IMR-90 (cell line): ENCODE results near the gene STPG4. TPM values are rescaled to one million over a fixed set of nuclear protein-coding genes. Genes with fewer than 3 reads are reported as not detected.
"Not testable (repeated sequence)": the region's sequence is repeated elsewhere in the genome, so short reads cannot be mapped to it uniquely, and the experiment has no call there.

Experiments used
- ATAC-seq: fragments of 200-7000 bp; cut with Tn5 transposase; 2 replicates; pipeline ENCODE4 v1.9.1; 2020; ENCODE audit warnings: low read depth, mild to moderate bottlenecking, moderate library complexity
- BruUV-seq: library from RNA; stranded (reverse); fragments of 400-500 nt; replicated peaks from 2 replicates; lab custom pipeline; 2021; lab: Mats Ljungman, UMichigan
- CTCF ChIA-PET: fragments of 300-600 bp; formaldehyde crosslinking; extraction: SDS; loops from one replicate; lab custom pipeline; 2021; ENCODE audit warnings: antibody characterized with exemption; lab: Yijun Ruan, JAX
- POLR2A ChIA-PET: fragments of 300-600 bp; sonication (Branson Sonifier 250); formaldehyde crosslinking; loops from one replicate; lab custom pipeline; 2022; ENCODE audit warnings: antibody characterized with exemption; ENCODE audit not compliant: unreplicated experiment; lab: Charles Lee
- DNase-seq: peaks from one replicate; pipeline ENCODE4 v3.0.0; 2013
- H2AFZ ChIP-seq: replicated peaks from 2 replicates; pipeline ENCODE3; 2013; ENCODE audit warnings: low read length, mild to moderate bottlenecking; ENCODE audit not compliant: poor library complexity
- H2AK5ac ChIP-seq: 2 replicates; pipeline ENCODE4 v1.6.1; 2013; ENCODE audit warnings: low read depth, low read length, inconsistent platforms
- H2AK9ac ChIP-seq: replicated peaks from 2 replicates; pipeline ENCODE3; 2013; ENCODE audit warnings: mild to moderate bottlenecking, low read depth, low read length, moderate library complexity; ENCODE audit not compliant: poor library complexity
- H2BK120ac ChIP-seq: 2 replicates; pipeline ENCODE4 v1.6.1; 2013; ENCODE audit warnings: low read depth, low read length, inconsistent platforms
- H2BK15ac ChIP-seq: 3 replicates; pipeline ENCODE4 v1.6.1; 2013; ENCODE audit warnings: low read depth, low read length, inconsistent platforms
- H2BK20ac ChIP-seq: 2 replicates; pipeline ENCODE4 v1.6.1; 2013; ENCODE audit warnings: low read depth, mild to moderate bottlenecking, inconsistent platforms, low read length, moderate library complexity
- H2BK5ac ChIP-seq: 2 replicates; pipeline ENCODE4 v1.6.1; 2013; ENCODE audit warnings: mild to moderate bottlenecking, low read depth, low read length, inconsistent platforms; ENCODE audit not compliant: poor library complexity, severe bottlenecking
- H3K14ac ChIP-seq: replicated peaks from 2 replicates; pipeline ENCODE4 v1.6.1; 2013; ENCODE audit warnings: low read depth, low read length, inconsistent platforms
- H3K18ac ChIP-seq: 2 replicates; pipeline ENCODE4 v1.6.1; 2013; ENCODE audit warnings: low read depth, low read length, control low read depth
- H3K23ac ChIP-seq: 2 replicates; pipeline ENCODE4 v1.6.1; 2013; ENCODE audit warnings: low read depth, low read length, inconsistent platforms
- H3K27ac ChIP-seq: 2 replicates; pipeline ENCODE4 v1.5.1; 2013; ENCODE audit warnings: mild to moderate bottlenecking, control low read depth, low read length; ENCODE audit not compliant: insufficient read depth
- H3K27me3 ChIP-seq: 2 replicates; pipeline ENCODE4 v1.6.1; 2013; ENCODE audit warnings: low read length; ENCODE audit not compliant: control insufficient read depth, insufficient read depth
- H3K36me3 ChIP-seq: 2 replicates; pipeline ENCODE4 v1.6.1; 2013; ENCODE audit warnings: low read length, mixed read lengths; ENCODE audit not compliant: control insufficient read depth, insufficient read depth
- H3K4ac ChIP-seq: 2 replicates; pipeline ENCODE4 v1.6.1; 2013; ENCODE audit warnings: low read depth, low read length, inconsistent platforms
- H3K4me1 ChIP-seq: 2 replicates; pipeline ENCODE4 v1.6.1; 2013; ENCODE audit warnings: low read length, mixed read lengths; ENCODE audit not compliant: control insufficient read depth, insufficient read depth
- H3K4me2 ChIP-seq: 2 replicates; pipeline ENCODE4 v1.6.1; 2013; ENCODE audit warnings: low read depth, mild to moderate bottlenecking, control low read depth, low read length, moderate library complexity
- H3K4me3 ChIP-seq: 2 replicates; pipeline ENCODE4 v1.5.1; 2013; ENCODE audit warnings: low read depth, mild to moderate bottlenecking, control low read depth, low read length, moderate library complexity; ENCODE audit not compliant: insufficient read depth
- H3K56ac ChIP-seq: 2 replicates; pipeline ENCODE4 v1.6.1; 2013; ENCODE audit warnings: low read length, inconsistent platforms; ENCODE audit not compliant: insufficient read depth; ENCODE audit errors: extremely low read depth
- H3K79me1 ChIP-seq, 2 experiments: 2 replicates each; pipeline ENCODE4 v1.6.1; 2013; ENCODE audit warnings: low read length in 2 of 2, inconsistent platforms in 1 of 2, low read depth in 1 of 2
- H3K9ac ChIP-seq: 2 replicates; pipeline ENCODE4 v1.6.1; 2013; ENCODE audit warnings: low read depth, low read length, control low read depth
- H3K9me1 ChIP-seq: 2 replicates; pipeline ENCODE4 v1.6.1; 2013; ENCODE audit warnings: low read length, inconsistent platforms; ENCODE audit not compliant: insufficient read depth
- H3K9me3 ChIP-seq: 2 replicates; pipeline ENCODE4 v1.6.1; 2013; ENCODE audit warnings: low read length; ENCODE audit not compliant: control insufficient read depth, insufficient read depth
- H4K20me1 ChIP-seq: 2 replicates; pipeline ENCODE4 v1.6.1; 2013; ENCODE audit warnings: low read length, inconsistent platforms; ENCODE audit not compliant: insufficient read depth
- H4K5ac ChIP-seq: 2 replicates; pipeline ENCODE4 v1.6.1; 2013; ENCODE audit warnings: mild to moderate bottlenecking, low read depth, low read length, control low read depth
- H4K8ac ChIP-seq, 2 experiments: 2 replicates each; pipeline ENCODE4 v1.6.1; 2013; ENCODE audit warnings: low read depth in 2 of 2, low read length in 2 of 2, control low read depth in 1 of 2, inconsistent platforms in 1 of 2
- H4K91ac ChIP-seq: 2 replicates; pipeline ENCODE4 v1.6.1; 2013; ENCODE audit warnings: low read depth, low read length, inconsistent platforms; ENCODE audit not compliant: insufficient read depth
- USF2 ChIP-seq: fragments of 150-350 bp; IDR thresholded peaks from 2 replicates; pipeline ENCODE4 v1.6.1; 2017; ENCODE audit warnings: mild to moderate bottlenecking, antibody characterized with exemption, low read length, low read depth
- WGBS, 2 experiments: methylation state at CpG; one replicate each; pipeline versions ENCODE4 v1.1.5 to v1.1.7; 2013; ENCODE audit warnings: missing lambda C conversion rate in 2 of 2; ENCODE audit not compliant: insufficient read length in 1 of 2; ENCODE audit errors: extremely low coverage in 2 of 2; 5-methylcytosine and 5-hydroxymethylcytosine counted together
- dilution Hi-C: fragments of 300-500 bp; cut with HindIII; formaldehyde crosslinking; loops from one replicate; pipeline ENCODE4 v1.14.3; 2018; ENCODE audit warnings: low sequenced_read_pairs; ENCODE audit not compliant: unreplicated experiment
- in situ Hi-C: fragments of 300-500 bp; cut with MboI; formaldehyde crosslinking; loops from 3 replicates; pipeline ENCODE4 v1.14.3; 2019; ENCODE audit warnings: low sequenced_read_pairs, inconsistent platforms, mixed read lengths
- intact Hi-C: fragments of 100-400 bp; cut with micrococcal nuclease; formaldehyde crosslinking; loops from 2 replicates; pipeline ENCODE4 v1.10.0; 2022
- polyA plus RNA-seq, 3 experiments: library from polyadenylated mRNA; depleted of rRNA; stranded (reverse); fragments of >200 nt; gene quantifications; 2 replicates each; pipeline ENCODE4 v1.2.3, GENCODE V29; 2012; ENCODE audit warnings: low replicate concordance in 1 of 3
- total RNA-seq: library from RNA; depleted of rRNA; stranded (reverse); fragments of >200 nt; gene quantifications from 2 replicates; pipeline ENCODE4 v1.2.3, GENCODE V29; 2012

The STPG4 gene
- total and polyA plus RNA-seq, 2 of the 4 experiments (the other 2 are of a cell fraction), result 0.12 to 0.18 TPM

GRCh38 chr2:47108267-47109006 lies 46.7 kb downstream of the STPG4 start:
- POLR2A ChIA-PET, BruUV-seq, DNase-seq, H3K79me1 ChIP-seq, CTCF ChIA-PET, H4K5ac ChIP-seq, H3K9me3 ChIP-seq, H4K20me1 ChIP-seq, H2BK120ac ChIP-seq, H3K27ac ChIP-seq, in situ Hi-C loops, H3K36me3 ChIP-seq, H3K56ac ChIP-seq, intact Hi-C loops, H3K18ac ChIP-seq, H3K4me2 ChIP-seq, H3K9ac ChIP-seq, H3K27me3 ChIP-seq, H2BK5ac ChIP-seq, dilution Hi-C loops, H3K4me3 ChIP-seq, H3K23ac ChIP-seq, H3K4ac ChIP-seq, H3K9me1 ChIP-seq, H3K4me1 ChIP-seq: not testable (repeated sequence)
- ATAC-seq, result peak; percentile 14; the same call in 1 of the 2 replicates
- peak; percentile 70; the same call in 1 of the 2 replicates for TF ChIP-seq USF2
- peak overlapping the region; percentile 19 for H2AK9ac ChIP-seq
- H3K14ac ChIP-seq, result peak overlapping the region; percentile 29; the same call in 1 of the 2 replicates
- WGBS, 2 experiments, result 100% methylated on average over 2 of the region's 19 CpGs; no CpG with 5 or more reads in 1 of the 2 experiments
- H4K8ac ChIP-seq, result peak overlapping the region in 1 of 2 experiments; percentile 28; a peak in 1 of 4 replicates
- peak overlapping the region; percentile 0 for H2AFZ ChIP-seq
- H2BK20ac ChIP-seq, result 0 out of 2 replicates have a peak overlapping the region, but pooled peaks have one; percentile 20
- H2AK5ac ChIP-seq, result peak overlapping the region; percentile 49
- H4K91ac ChIP-seq, result peak overlapping the region; percentile 9
- H2BK15ac ChIP-seq, result peak overlapping the region; percentile 34; the same call in 1 of the 3 replicates

GRCh38 chr2:47107201-47107600 lies 47.9 kb downstream of the STPG4 start:
- H3K56ac ChIP-seq, H2AK9ac ChIP-seq, CTCF ChIA-PET, H3K14ac ChIP-seq, H2BK120ac ChIP-seq, H3K4ac ChIP-seq, H3K9me1 ChIP-seq, H2BK20ac ChIP-seq, H3K9ac ChIP-seq, H3K23ac ChIP-seq, H2AFZ ChIP-seq, in situ Hi-C loops, H3K4me3 ChIP-seq, H4K5ac ChIP-seq, H4K20me1 ChIP-seq, H3K4me2 ChIP-seq, H4K8ac ChIP-seq, H3K79me1 ChIP-seq, POLR2A ChIA-PET, ATAC-seq, H3K27ac ChIP-seq, H2BK5ac ChIP-seq, H4K91ac ChIP-seq, H3K9me3 ChIP-seq, H3K18ac ChIP-seq, H2BK15ac ChIP-seq, dilution Hi-C loops, BruUV-seq, DNase-seq, intact Hi-C loops, H3K36me3 ChIP-seq, H3K4me1 ChIP-seq, H2AK5ac ChIP-seq, H3K27me3 ChIP-seq: not testable (repeated sequence)
- 94% methylated on average over 7 of the region's 21 CpGs; no CpG with 5 or more reads in 1 of the 2 experiments for WGBS, 2 experiments
